MCF 10A (cell line): Measurements from ENCODE around the gene PEF1. TPM values are rescaled to one million over a fixed set of nuclear protein-coding genes. Genes with fewer than 3 reads are reported as not detected.

ENCODE experiments used
- BruUV-seq: library from RNA; stranded (reverse); fragments of 400-500 nt; replicated peaks from 2 replicates; lab custom pipeline; 2021; lab: Mats Ljungman, UMichigan
- CTCF ChIA-PET: fragments of 300-600 bp; sonication (Branson Sonifier 250); formaldehyde crosslinking; extraction: SDS; loops from one replicate; lab custom pipeline; 2021; ENCODE audit warnings: antibody characterized with exemption, inconsistent platforms; lab: Yijun Ruan, JAX
- POLR2A ChIA-PET: fragments of 300-600, 350-650 bp; sonication (Branson Sonifier 250); formaldehyde crosslinking; extraction: SDS; loops from one replicate; lab custom pipeline; 2020; ENCODE audit warnings: antibody characterized with exemption, inconsistent platforms; lab: Yijun Ruan, JAX
- DNase-seq: peaks from one replicate; pipeline ENCODE4 v3.0.0-alpha.2; 2018; ENCODE audit not compliant: unreplicated experiment
- H3K27ac Mint-ChIP-seq: one replicate; pipeline ENCODE4 v1.8.0; 2022; ENCODE audit warnings: mild to moderate bottlenecking, low read depth, mixed read lengths; ENCODE audit not compliant: unreplicated experiment
- H3K27me3 Mint-ChIP-seq: one replicate; pipeline ENCODE4 v1.8.0; 2022; ENCODE audit warnings: mixed read lengths; ENCODE audit not compliant: insufficient read depth, unreplicated experiment
- H3K36me3 Mint-ChIP-seq: one replicate; pipeline ENCODE4 v1.8.0; 2022; ENCODE audit warnings: mild to moderate bottlenecking, moderate library complexity, mixed read lengths; ENCODE audit not compliant: insufficient read depth, unreplicated experiment
- H3K4me1 Mint-ChIP-seq: one replicate; pipeline ENCODE4 v1.8.0; 2022; ENCODE audit warnings: mixed read lengths; ENCODE audit not compliant: insufficient read depth, unreplicated experiment
- H3K4me3 Mint-ChIP-seq: one replicate; pipeline ENCODE4 v1.8.0; 2022; ENCODE audit warnings: mild to moderate bottlenecking, moderate library complexity, mixed read lengths; ENCODE audit not compliant: unreplicated experiment
- H3K9me3 Mint-ChIP-seq: one replicate; pipeline ENCODE4 v1.8.0; 2022; ENCODE audit warnings: mixed read lengths; ENCODE audit not compliant: unreplicated experiment
- CTCF ChIP-seq: fragments of 200-600 bp; IDR thresholded peaks from one replicate; pipeline ENCODE4 v1.8.0; 2022; ENCODE audit warnings: antibody characterized with exemption, mild to moderate bottlenecking; ENCODE audit not compliant: unreplicated experiment
- intact Hi-C: fragments of 100-400 bp; cut with micrococcal nuclease; formaldehyde crosslinking; loops from 2 replicates; pipeline ENCODE4 v1.14.1; 2022
- total RNA-seq: library from RNA; stranded (reverse); gene quantifications from 2 replicates; pipeline ENCODE4 v1.2.3, GENCODE V29; 2022

Gene PEF1
- total RNA-seq, 1 experiment from 2014 or later = 61.1 TPM

GRCh38 chr1:31674626-31675025 lies 29.9 kb upstream of the PEF1 start:
- BruUV-seq = no TSS peak
- DNase-seq = no peak
- ChIA-PET CTCF (interaction anchor here (0.7 kb wide), 1 partner anchor 71 kb away, joined by 3 read pairs; no protein-coding TSS in a partner anchor), POLR2A (interaction anchor here (1.3 to 1.4 kb wide), 2 partner anchors 26 to 77 kb away, joined by 3 to 4 read pairs; no protein-coding TSS in a partner anchor)
- Mint-ChIP-seq H3K27ac (no peak overlapping the region), H3K36me3 (peaks cover 29% of the 10 kb centered on the region), H3K27me3 (no peaks in the 10 kb centered on the region), H3K9me3 (no peaks in the 10 kb centered on the region), H3K4me1 (peaks cover 15% of the 10 kb centered on the region), H3K4me3 (no peak overlapping the region)
- intact Hi-C loops = no loop called here
- TF ChIP-seq CTCF = no peak

- Mint-ChIP-seq H3K4me3 (no peak overlapping the region), H3K27me3 (no peaks in the 10 kb centered on the region), H3K36me3 (peaks cover 31% of the 10 kb centered on the region), H3K4me1 (peaks cover 21% of the 10 kb centered on the region), H3K27ac (no peak overlapping the region), H3K9me3 (no peaks in the 10 kb centered on the region)
- no peak for TF ChIP-seq CTCF
- CTCF ChIA-PET = interaction anchor here (0.7 kb wide), 1 partner anchor 367 kb away, joined by 3 read pairs; no protein-coding TSS in a partner anchor
- DNase-seq = no peak
- no TSS peak for BruUV-seq
- POLR2A ChIA-PET = interaction anchor here (0.8 kb wide), 1 partner anchor 17 kb away, joined by 4 read pairs; no protein-coding TSS in a partner anchor
- intact Hi-C loops = no loop called here
Measured at GRCh38 chr1:31673433-31673832, 28.8 kb upstream of the PEF1 start.

- H3K4me1 Mint-ChIP-seq = peaks cover 21% of the 10 kb centered on the region
- no TSS peak for BruUV-seq
- H3K9me3 Mint-ChIP-seq = no peaks in the 10 kb centered on the region
Measured at GRCh38 chr1:31672986-31673385, 28.3 kb upstream of the PEF1 start.

More at GRCh38 chr1:31672986-31673385, 28.3 kb upstream of the PEF1 start:
- TF ChIP-seq CTCF = no peak
- CTCF ChIA-PET = interaction anchor here (0.7 kb wide), 1 partner anchor 366 kb away, joined by 3 read pairs; no protein-coding TSS in a partner anchor
- H3K4me3 Mint-ChIP-seq = no peak overlapping the region
- no peak for DNase-seq
- intact Hi-C loops = no loop called here
- POLR2A ChIA-PET = interaction anchor here (0.8 kb wide), 1 partner anchor 17 kb away, joined by 4 read pairs; no protein-coding TSS in a partner anchor
- H3K27ac Mint-ChIP-seq = no peak overlapping the region
- no peaks in the 10 kb centered on the region for H3K27me3 Mint-ChIP-seq
- peaks cover 31% of the 10 kb centered on the region for H3K36me3 Mint-ChIP-seq
